Measurements from ENCODE around the gene TRIM27.

DNA sequence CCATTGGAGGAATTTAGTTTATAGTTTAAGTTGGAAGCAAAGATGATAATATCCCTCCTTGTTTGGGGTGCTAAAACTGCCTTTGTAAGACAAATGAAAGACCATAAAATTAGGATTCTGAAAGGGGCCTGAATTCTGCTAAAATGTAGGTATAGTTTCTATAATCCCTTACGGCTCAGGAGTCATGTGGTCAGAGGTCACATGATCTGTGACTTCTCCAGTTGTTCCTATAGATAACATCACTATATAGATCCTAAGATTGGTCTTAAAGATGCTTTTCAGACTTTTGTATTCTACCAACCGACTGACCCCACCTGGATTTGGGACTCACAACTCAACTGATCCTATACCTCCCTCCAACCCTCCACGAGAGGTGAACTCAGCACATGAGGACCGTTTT is 44.7 kb upstream of the TRIM27 start:
- TF ChIP-seq, protein P1, sequence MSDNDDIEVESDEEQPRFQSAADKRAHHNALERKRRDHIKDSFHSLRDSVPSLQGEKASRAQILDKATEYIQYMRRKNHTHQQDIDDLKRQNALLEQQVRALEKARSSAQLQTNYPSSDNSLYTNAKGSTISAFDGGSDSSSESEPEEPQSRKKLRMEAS (IDR thresholded peaks at IDR 0.05): no peak
- TF ChIP-seq, protein P2, sequence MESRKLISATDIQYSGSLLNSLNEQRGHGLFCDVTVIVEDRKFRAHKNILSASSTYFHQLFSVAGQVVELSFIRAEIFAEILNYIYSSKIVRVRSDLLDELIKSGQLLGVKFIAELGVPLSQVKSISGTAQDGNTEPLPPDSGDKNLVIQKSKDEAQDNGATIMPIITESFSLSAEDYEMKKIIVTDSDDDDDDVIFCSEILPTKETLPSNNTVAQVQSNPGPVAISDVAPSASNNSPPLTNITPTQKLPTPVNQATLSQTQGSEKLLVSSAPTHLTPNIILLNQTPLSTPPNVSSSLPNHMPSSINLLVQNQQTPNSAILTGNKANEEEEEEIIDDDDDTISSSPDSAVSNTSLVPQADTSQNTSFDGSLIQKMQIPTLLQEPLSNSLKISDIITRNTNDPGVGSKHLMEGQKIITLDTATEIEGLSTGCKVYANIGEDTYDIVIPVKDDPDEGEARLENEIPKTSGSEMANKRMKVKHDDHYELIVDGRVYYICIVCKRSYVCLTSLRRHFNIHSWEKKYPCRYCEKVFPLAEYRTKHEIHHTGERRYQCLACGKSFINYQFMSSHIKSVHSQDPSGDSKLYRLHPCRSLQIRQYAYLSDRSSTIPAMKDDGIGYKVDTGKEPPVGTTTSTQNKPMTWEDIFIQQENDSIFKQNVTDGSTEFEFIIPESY (IDR thresholded peaks at IDR 0.05): no peak
- TF ChIP-seq SP1 (IDR thresholded peaks at IDR 0.05) (no peak), FOXA2 (IDR thresholded peaks at IDR 0.05) (no peak), RAD21 (IDR thresholded peaks at IDR 0.05) (no peak), JUND (IDR thresholded peaks at IDR 0.05) (no peak), YY1 (IDR thresholded peaks at IDR 0.05) (no peak), NR2F2 (IDR thresholded peaks at IDR 0.05) (no peak), RXRA (IDR thresholded peaks at IDR 0.05) (no peak)
- TF ChIP-seq, protein P3, sequence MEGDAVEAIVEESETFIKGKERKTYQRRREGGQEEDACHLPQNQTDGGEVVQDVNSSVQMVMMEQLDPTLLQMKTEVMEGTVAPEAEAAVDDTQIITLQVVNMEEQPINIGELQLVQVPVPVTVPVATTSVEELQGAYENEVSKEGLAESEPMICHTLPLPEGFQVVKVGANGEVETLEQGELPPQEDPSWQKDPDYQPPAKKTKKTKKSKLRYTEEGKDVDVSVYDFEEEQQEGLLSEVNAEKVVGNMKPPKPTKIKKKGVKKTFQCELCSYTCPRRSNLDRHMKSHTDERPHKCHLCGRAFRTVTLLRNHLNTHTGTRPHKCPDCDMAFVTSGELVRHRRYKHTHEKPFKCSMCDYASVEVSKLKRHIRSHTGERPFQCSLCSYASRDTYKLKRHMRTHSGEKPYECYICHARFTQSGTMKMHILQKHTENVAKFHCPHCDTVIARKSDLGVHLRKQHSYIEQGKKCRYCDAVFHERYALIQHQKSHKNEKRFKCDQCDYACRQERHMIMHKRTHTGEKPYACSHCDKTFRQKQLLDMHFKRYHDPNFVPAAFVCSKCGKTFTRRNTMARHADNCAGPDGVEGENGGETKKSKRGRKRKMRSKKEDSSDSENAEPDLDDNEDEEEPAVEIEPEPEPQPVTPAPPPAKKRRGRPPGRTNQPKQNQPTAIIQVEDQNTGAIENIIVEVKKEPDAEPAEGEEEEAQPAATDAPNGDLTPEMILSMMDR (IDR thresholded peaks at IDR 0.05; ENCODE audit: low read depth, low read length, missing input control): no peak
- TF ChIP-seq, protein P4, sequence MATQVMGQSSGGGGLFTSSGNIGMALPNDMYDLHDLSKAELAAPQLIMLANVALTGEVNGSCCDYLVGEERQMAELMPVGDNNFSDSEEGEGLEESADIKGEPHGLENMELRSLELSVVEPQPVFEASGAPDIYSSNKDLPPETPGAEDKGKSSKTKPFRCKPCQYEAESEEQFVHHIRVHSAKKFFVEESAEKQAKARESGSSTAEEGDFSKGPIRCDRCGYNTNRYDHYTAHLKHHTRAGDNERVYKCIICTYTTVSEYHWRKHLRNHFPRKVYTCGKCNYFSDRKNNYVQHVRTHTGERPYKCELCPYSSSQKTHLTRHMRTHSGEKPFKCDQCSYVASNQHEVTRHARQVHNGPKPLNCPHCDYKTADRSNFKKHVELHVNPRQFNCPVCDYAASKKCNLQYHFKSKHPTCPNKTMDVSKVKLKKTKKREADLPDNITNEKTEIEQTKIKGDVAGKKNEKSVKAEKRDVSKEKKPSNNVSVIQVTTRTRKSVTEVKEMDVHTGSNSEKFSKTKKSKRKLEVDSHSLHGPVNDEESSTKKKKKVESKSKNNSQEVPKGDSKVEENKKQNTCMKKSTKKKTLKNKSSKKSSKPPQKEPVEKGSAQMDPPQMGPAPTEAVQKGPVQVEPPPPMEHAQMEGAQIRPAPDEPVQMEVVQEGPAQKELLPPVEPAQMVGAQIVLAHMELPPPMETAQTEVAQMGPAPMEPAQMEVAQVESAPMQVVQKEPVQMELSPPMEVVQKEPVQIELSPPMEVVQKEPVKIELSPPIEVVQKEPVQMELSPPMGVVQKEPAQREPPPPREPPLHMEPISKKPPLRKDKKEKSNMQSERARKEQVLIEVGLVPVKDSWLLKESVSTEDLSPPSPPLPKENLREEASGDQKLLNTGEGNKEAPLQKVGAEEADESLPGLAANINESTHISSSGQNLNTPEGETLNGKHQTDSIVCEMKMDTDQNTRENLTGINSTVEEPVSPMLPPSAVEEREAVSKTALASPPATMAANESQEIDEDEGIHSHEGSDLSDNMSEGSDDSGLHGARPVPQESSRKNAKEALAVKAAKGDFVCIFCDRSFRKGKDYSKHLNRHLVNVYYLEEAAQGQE (IDR thresholded peaks at IDR 0.05): no peak
